ENCODE data around the gene PHACTR4. TPM values are rescaled to one million over a fixed set of nuclear protein-coding genes. Genes with fewer than 3 reads are reported as not detected.

PHACTR4 gene
- total and polyA plus RNA-seq, 2 of the 8 experiments (the other 6 are each of a cell fraction or from before 2014, with no cell fraction given), result 23.7 to 57.8 TPM

DNA sequence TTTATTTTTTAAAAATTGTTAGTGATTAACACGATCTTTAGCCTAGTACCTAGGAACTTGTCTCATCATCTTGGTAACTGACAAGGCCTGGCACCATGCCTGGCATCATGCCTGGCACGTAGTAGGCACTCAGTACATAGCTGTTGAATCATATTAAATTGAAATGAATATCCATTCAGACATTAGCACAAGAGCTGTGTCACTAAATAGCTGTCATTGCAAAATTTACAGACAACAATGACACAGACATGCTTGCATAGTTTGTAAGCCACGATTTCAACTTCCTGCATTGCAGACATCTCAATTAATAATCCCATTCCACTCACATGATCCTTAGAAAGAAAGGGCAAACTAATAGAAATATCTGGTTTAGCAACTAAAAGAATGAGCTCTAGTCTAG lies 15.4 kb upstream of the PHACTR4 start:
- Histone ChIP-seq H2AK5ac (ENCODE audit: low read depth, low read length) (no peak overlapping the region), H4K5ac (ENCODE audit: insufficient read length, low read depth, low read length) (no peak overlapping the region), H3K79me1 (ENCODE audit: low read depth, low read length) (no peaks in the 10 kb centered on the region), H4K20me1 (replicated peaks in 1 of 2; ENCODE audit: control insufficient read depth in 1 of 2, insufficient read depth in 2 of 2, low read length in 2 of 2) (no peaks in the 10 kb centered on the region), H3K23ac (ENCODE audit: insufficient read length) (no peak overlapping the region), H3K23me2 (ENCODE audit: low read depth, low read length) (no peaks in the 10 kb centered on the region), H2AFZ (ENCODE audit: low read length) (no peak overlapping the region), H2BK12ac (ENCODE audit: low read depth, low read length) (no peak overlapping the region), H3K27ac (ENCODE audit: low read depth, low read length) (no peak overlapping the region), H3K14ac (ENCODE audit: insufficient read length) (no peak overlapping the region), H3K9ac (replicated peaks in 1 of 4; ENCODE audit: extremely low read depth in 1 of 4, low read depth in 3 of 4, low read length in 3 of 4) (no peak overlapping the region), H3K4me2 (ENCODE audit: insufficient read depth in 1 of 2, low read depth in 2 of 2, low read length in 2 of 2) (no peak overlapping the region), H2BK120ac (replicated peaks; ENCODE audit: low read depth, low read length) (no peak overlapping the region), H3K4ac (replicated peaks; ENCODE audit: insufficient read length, low read depth, low read length) (no peak overlapping the region), H2BK15ac (ENCODE audit: low read length) (no peak overlapping the region), H4K8ac (ENCODE audit: extremely low read depth, insufficient read depth, low read length) (no peak overlapping the region), H2BK5ac (ENCODE audit: low read depth, low read length) (no peak overlapping the region), H3K4me3 (ENCODE audit: extremely low read depth in 1 of 4, insufficient read depth in 2 of 4, low read depth in 3 of 4, low read length in 4 of 4) (no peak overlapping the region), H3K27me3 (replicated peaks in 1 of 4; ENCODE audit: control insufficient read depth in 3 of 4, extremely low read depth in 1 of 4, insufficient read depth in 3 of 4, low read length in 3 of 4) (no peaks in the 10 kb centered on the region), H3K9me3 (ENCODE audit: insufficient read depth in 2 of 2, low read depth in 1 of 2, low read length in 1 of 2) (no peaks in the 10 kb centered on the region), H3K4me1 (replicated peaks in 1 of 4; ENCODE audit: control insufficient read depth in 3 of 4, insufficient read depth in 4 of 4, low read length in 3 of 4) (peaks cover 0 to under 1% (median 0%) of the 10 kb centered on the region in 4 experiments; a peak in 1 of 7 replicates), H3K79me2 (ENCODE audit: control insufficient read depth in 1 of 2, insufficient read depth in 2 of 2, low read length in 2 of 2) (no peaks in the 10 kb centered on the region), H4K91ac (replicated peaks; ENCODE audit: insufficient read length, low read length) (no peak overlapping the region), H3K36me3 (ENCODE audit: control insufficient read depth in 2 of 4, insufficient read depth in 4 of 4, low read length in 3 of 4) (no peaks in the 10 kb centered on the region), H2BK20ac (ENCODE audit: low read length) (no peak overlapping the region), H3K56ac (replicated peaks; ENCODE audit: insufficient read length, low read depth, low read length) (no peak overlapping the region), H3K18ac (ENCODE audit: extremely low read depth, low read length) (no peak overlapping the region)
- 78% methylated on average over 3 of the region's 3 CpGs; no CpG with 5 or more reads in 1 of the 2 experiments for WGBS, 2 experiments (ENCODE audit: extremely low coverage in 1 of 2, insufficient coverage in 1 of 2, insufficient read length in 1 of 2, insufficient replicate concordance in 2 of 2, low coverage in 1 of 2, low lambda C conversion rate in 2 of 2, missing lambda C conversion rate in 1 of 2)
- CTCF ChIA-PET (ENCODE audit: partially characterized antibody), result interaction anchor here (0.6 to 3.1 kb wide), 8 partner anchors 11 to 528 kb away, joined by 3 to 13 read pairs (median 4); no protein-coding TSS in a partner anchor
- FAIRE-seq (no peak), DNase-seq (ENCODE audit: low read depth in 1 of 2, low spot score in 2 of 2) (no peak)
- POLR2A ChIA-PET (ENCODE audit: partially characterized antibody), result interaction anchor here (1.0 to 1.3 kb wide), 4 partner anchors 15 to 159 kb away, joined by 3 to 4 read pairs (median 3); partner anchors contain the start of genes PHACTR4 and SESN2
- TF ChIP-seq HDAC2 (IDR thresholded peaks at IDR 0.05; ENCODE audit: borderline replicate concordance in 1 of 2, low read depth in 2 of 2, low read length in 2 of 2), result no peak
- no peak for TF ChIP-seq HDAC6 (IDR thresholded peaks at IDR 0.05; ENCODE audit: low read depth, low read length)
- TF ChIP-seq BRCA1 (IDR thresholded peaks at IDR 0.05; ENCODE audit: low read depth, low read length), result no peak
- no peak for TF ChIP-seq RXRA (IDR thresholded peaks at IDR 0.05; ENCODE audit: insufficient read depth, low read depth, low read length)
- TF ChIP-seq RAD21 (IDR thresholded peaks at IDR 0.05 in 1 of 2, conservative IDR thresholded peaks at IDR 0.05 in 1 of 2; ENCODE audit: low read depth in 2 of 2, low read length in 2 of 2), result no peak
- no peak for TF ChIP-seq TCF12 (IDR thresholded peaks at IDR 0.05; ENCODE audit: low read depth, low read length)
- TF ChIP-seq POLR2AphosphoS5 (IDR thresholded peaks at IDR 0.05; ENCODE audit: low read depth, low read length), result no peak
- no peak for TF ChIP-seq JUN (IDR thresholded peaks at IDR 0.05; ENCODE audit: low read depth, low read length)
- no peak for TF ChIP-seq GABPA (IDR thresholded peaks at IDR 0.05; ENCODE audit: borderline replicate concordance, insufficient read depth, low read length)
- TF ChIP-seq YY1 (IDR thresholded peaks at IDR 0.05; ENCODE audit: low read depth, low read length), result no peak
- TF ChIP-seq RFX5 (IDR thresholded peaks at IDR 0.05; ENCODE audit: borderline replicate concordance, low read depth, low read length), result no peak
- no peak for TF ChIP-seq ASH2L (IDR thresholded peaks at IDR 0.05; ENCODE audit: low read length)
- no peak for TF ChIP-seq PHF8 (conservative IDR thresholded peaks at IDR 0.05; ENCODE audit: low read depth, low read length)
- no peak for TF ChIP-seq SP4 (IDR thresholded peaks at IDR 0.05; ENCODE audit: low read length)
- no peak for TF ChIP-seq CREB1 (IDR thresholded peaks at IDR 0.05)

Measured in H1 (cell line).